IMR-90 (cell line): ENCODE results near the gene C18orf32. TPM values are rescaled to one million over a fixed set of nuclear protein-coding genes. Genes with fewer than 3 reads are reported as not detected.

Experiments
- ATAC-seq: fragments of 200-7000 bp; cut with Tn5 transposase; 2 replicates; pipeline ENCODE4 v1.9.1; 2020; ENCODE audit warnings: low read depth, mild to moderate bottlenecking, moderate library complexity
- BruUV-seq: library from RNA; stranded (reverse); fragments of 400-500 nt; replicated peaks from 2 replicates; lab custom pipeline; 2021; lab: Mats Ljungman, UMichigan
- CTCF ChIA-PET: fragments of 300-600 bp; formaldehyde crosslinking; extraction: SDS; loops from one replicate; lab custom pipeline; 2021; ENCODE audit warnings: antibody characterized with exemption; lab: Yijun Ruan, JAX
- POLR2A ChIA-PET: fragments of 300-600 bp; sonication (Branson Sonifier 250); formaldehyde crosslinking; loops from one replicate; lab custom pipeline; 2022; ENCODE audit warnings: antibody characterized with exemption; ENCODE audit not compliant: unreplicated experiment; lab: Charles Lee
- DNase-seq: peaks from one replicate; pipeline ENCODE4 v3.0.0; 2013
- H2AFZ ChIP-seq: replicated peaks from 2 replicates; pipeline ENCODE3; 2013; ENCODE audit warnings: low read length, mild to moderate bottlenecking; ENCODE audit not compliant: poor library complexity
- H2AK5ac ChIP-seq: 2 replicates; pipeline ENCODE4 v1.6.1; 2013; ENCODE audit warnings: low read depth, low read length, inconsistent platforms
- H2AK9ac ChIP-seq: replicated peaks from 2 replicates; pipeline ENCODE3; 2013; ENCODE audit warnings: mild to moderate bottlenecking, low read depth, low read length, moderate library complexity; ENCODE audit not compliant: poor library complexity
- H2BK120ac ChIP-seq: 2 replicates; pipeline ENCODE4 v1.6.1; 2013; ENCODE audit warnings: low read depth, low read length, inconsistent platforms
- H2BK15ac ChIP-seq: 3 replicates; pipeline ENCODE4 v1.6.1; 2013; ENCODE audit warnings: low read depth, low read length, inconsistent platforms
- H2BK20ac ChIP-seq: 2 replicates; pipeline ENCODE4 v1.6.1; 2013; ENCODE audit warnings: low read depth, mild to moderate bottlenecking, inconsistent platforms, low read length, moderate library complexity
- H2BK5ac ChIP-seq: 2 replicates; pipeline ENCODE4 v1.6.1; 2013; ENCODE audit warnings: mild to moderate bottlenecking, low read depth, low read length, inconsistent platforms; ENCODE audit not compliant: poor library complexity, severe bottlenecking
- H3K14ac ChIP-seq: replicated peaks from 2 replicates; pipeline ENCODE4 v1.6.1; 2013; ENCODE audit warnings: low read depth, low read length, inconsistent platforms
- H3K18ac ChIP-seq: 2 replicates; pipeline ENCODE4 v1.6.1; 2013; ENCODE audit warnings: low read depth, low read length, control low read depth
- H3K23ac ChIP-seq: 2 replicates; pipeline ENCODE4 v1.6.1; 2013; ENCODE audit warnings: low read depth, low read length, inconsistent platforms
- H3K27ac ChIP-seq: 2 replicates; pipeline ENCODE4 v1.5.1; 2013; ENCODE audit warnings: mild to moderate bottlenecking, control low read depth, low read length; ENCODE audit not compliant: insufficient read depth
- H3K27me3 ChIP-seq: 2 replicates; pipeline ENCODE4 v1.6.1; 2013; ENCODE audit warnings: low read length; ENCODE audit not compliant: control insufficient read depth, insufficient read depth
- H3K36me3 ChIP-seq: 2 replicates; pipeline ENCODE4 v1.6.1; 2013; ENCODE audit warnings: low read length, mixed read lengths; ENCODE audit not compliant: control insufficient read depth, insufficient read depth
- H3K4ac ChIP-seq: 2 replicates; pipeline ENCODE4 v1.6.1; 2013; ENCODE audit warnings: low read depth, low read length, inconsistent platforms
- H3K4me1 ChIP-seq: 2 replicates; pipeline ENCODE4 v1.6.1; 2013; ENCODE audit warnings: low read length, mixed read lengths; ENCODE audit not compliant: control insufficient read depth, insufficient read depth
- H3K4me2 ChIP-seq: 2 replicates; pipeline ENCODE4 v1.6.1; 2013; ENCODE audit warnings: low read depth, mild to moderate bottlenecking, control low read depth, low read length, moderate library complexity
- H3K4me3 ChIP-seq: 2 replicates; pipeline ENCODE4 v1.5.1; 2013; ENCODE audit warnings: low read depth, mild to moderate bottlenecking, control low read depth, low read length, moderate library complexity; ENCODE audit not compliant: insufficient read depth
- H3K56ac ChIP-seq: 2 replicates; pipeline ENCODE4 v1.6.1; 2013; ENCODE audit warnings: low read length, inconsistent platforms; ENCODE audit not compliant: insufficient read depth; ENCODE audit errors: extremely low read depth
- H3K79me1 ChIP-seq, 2 experiments: 2 replicates each; pipeline ENCODE4 v1.6.1; 2013; ENCODE audit warnings: low read length in 2 of 2, inconsistent platforms in 1 of 2, low read depth in 1 of 2
- H3K9ac ChIP-seq: 2 replicates; pipeline ENCODE4 v1.6.1; 2013; ENCODE audit warnings: low read depth, low read length, control low read depth
- H3K9me1 ChIP-seq: 2 replicates; pipeline ENCODE4 v1.6.1; 2013; ENCODE audit warnings: low read length, inconsistent platforms; ENCODE audit not compliant: insufficient read depth
- H3K9me3 ChIP-seq: 2 replicates; pipeline ENCODE4 v1.6.1; 2013; ENCODE audit warnings: low read length; ENCODE audit not compliant: control insufficient read depth, insufficient read depth
- H4K20me1 ChIP-seq: 2 replicates; pipeline ENCODE4 v1.6.1; 2013; ENCODE audit warnings: low read length, inconsistent platforms; ENCODE audit not compliant: insufficient read depth
- H4K5ac ChIP-seq: 2 replicates; pipeline ENCODE4 v1.6.1; 2013; ENCODE audit warnings: mild to moderate bottlenecking, low read depth, low read length, control low read depth
- H4K8ac ChIP-seq, 2 experiments: 2 replicates each; pipeline ENCODE4 v1.6.1; 2013; ENCODE audit warnings: low read depth in 2 of 2, low read length in 2 of 2, control low read depth in 1 of 2, inconsistent platforms in 1 of 2
- H4K91ac ChIP-seq: 2 replicates; pipeline ENCODE4 v1.6.1; 2013; ENCODE audit warnings: low read depth, low read length, inconsistent platforms; ENCODE audit not compliant: insufficient read depth
- BHLHE40 ChIP-seq: fragments of 150-350 bp; IDR thresholded peaks from 2 replicates; pipeline ENCODE4 v1.6.1; 2016; ENCODE audit warnings: mild to moderate bottlenecking, low read depth, low read length
- CEBPB ChIP-seq: IDR thresholded peaks from 2 replicates; pipeline ENCODE4 v1.6.1; 2012; ENCODE audit warnings: low read depth, low read length, improper control_type of control experiment
- CHD1 ChIP-seq: IDR thresholded peaks from 2 replicates; pipeline ENCODE4 v1.6.1; 2012; ENCODE audit warnings: low read depth, low read length, improper control_type of control experiment
- CTCF ChIP-seq: conservative IDR thresholded peaks from 2 replicates; pipeline ENCODE4 v1.5.1; 2012; ENCODE audit warnings: mild to moderate bottlenecking, low read depth, low read length, improper control_type of control experiment
- MAFK ChIP-seq: IDR thresholded peaks from 2 replicates; pipeline ENCODE4 v1.6.1; 2012; ENCODE audit warnings: low read depth, low read length, improper control_type of control experiment
- MXI1 ChIP-seq: IDR thresholded peaks from 2 replicates; pipeline ENCODE4 v1.6.1; 2012; ENCODE audit warnings: low read depth, mild to moderate bottlenecking, low read length, moderate library complexity, borderline replicate concordance
- POLR2A ChIP-seq: IDR thresholded peaks from 2 replicates; pipeline ENCODE4 v1.6.1; 2012; ENCODE audit warnings: mild to moderate bottlenecking, low read depth, low read length
- USF2 ChIP-seq: fragments of 150-350 bp; IDR thresholded peaks from 2 replicates; pipeline ENCODE4 v1.6.1; 2017; ENCODE audit warnings: mild to moderate bottlenecking, antibody characterized with exemption, low read length, low read depth
- WGBS, 2 experiments: methylation state at CpG; one replicate each; pipeline versions ENCODE4 v1.1.5 to v1.1.7; 2013; ENCODE audit warnings: missing lambda C conversion rate in 2 of 2; ENCODE audit not compliant: insufficient read length in 1 of 2; ENCODE audit errors: extremely low coverage in 2 of 2; 5-methylcytosine and 5-hydroxymethylcytosine counted together
- dilution Hi-C: fragments of 300-500 bp; cut with HindIII; formaldehyde crosslinking; loops from one replicate; pipeline ENCODE4 v1.14.3; 2018; ENCODE audit warnings: low sequenced_read_pairs; ENCODE audit not compliant: unreplicated experiment
- in situ Hi-C: fragments of 300-500 bp; cut with MboI; formaldehyde crosslinking; loops from 3 replicates; pipeline ENCODE4 v1.14.3; 2019; ENCODE audit warnings: low sequenced_read_pairs, inconsistent platforms, mixed read lengths
- intact Hi-C: fragments of 100-400 bp; cut with micrococcal nuclease; formaldehyde crosslinking; loops from 2 replicates; pipeline ENCODE4 v1.10.0; 2022
- polyA plus RNA-seq, 3 experiments: library from polyadenylated mRNA; depleted of rRNA; stranded (reverse); fragments of >200 nt; gene quantifications; 2 replicates each; pipeline ENCODE4 v1.2.3, GENCODE V29; 2012; ENCODE audit warnings: low replicate concordance in 1 of 3
- total RNA-seq: library from RNA; depleted of rRNA; stranded (reverse); fragments of >200 nt; gene quantifications from 2 replicates; pipeline ENCODE4 v1.2.3, GENCODE V29; 2012

C18orf32 gene
- total and polyA plus RNA-seq, 2 of the 4 experiments (the other 2 are of a cell fraction): 3.6 to 21.4 TPM

GRCh38 chr18:49534846-49535601 is 48.0 kb upstream of the C18orf32 start:
- no peak for ATAC-seq
- ChIA-PET POLR2A (no interaction called here), CTCF (no interaction called here)
- in situ Hi-C loops (no loop called here), dilution Hi-C loops (no loop called here), intact Hi-C loops (no loop called here)
- H3K9me3 ChIP-seq: no peaks in the 10 kb centered on the region
- TF ChIP-seq CTCF (no peak), POLR2A (no peak), BHLHE40 (no peak), USF2 (no peak), MXI1 (no peak), CEBPB (no peak), CHD1 (no peak), MAFK (no peak)
- no CpG with 5 or more reads among the region's 1 CpG for WGBS, 2 experiments
- H3K56ac ChIP-seq: no peak overlapping the region
- H2AK5ac ChIP-seq: no peak overlapping the region
- H4K8ac ChIP-seq: no peak overlapping the region
- H3K27me3 ChIP-seq: peaks cover 8% of the 10 kb centered on the region
- H2AK9ac ChIP-seq: no peak overlapping the region
- H3K4me3 ChIP-seq: no peak overlapping the region
- no peak overlapping the region for H2BK20ac ChIP-seq
- H3K18ac ChIP-seq: no peak overlapping the region
- H3K36me3 ChIP-seq: no peaks in the 10 kb centered on the region
- no peak overlapping the region for H2AFZ ChIP-seq
- no peak overlapping the region for H2BK15ac ChIP-seq
- no peak overlapping the region for H4K5ac ChIP-seq
- H4K20me1 ChIP-seq: no peaks in the 10 kb centered on the region
- no peaks in the 10 kb centered on the region for H3K79me1 ChIP-seq
- H3K9ac ChIP-seq: no peak overlapping the region
- H3K14ac ChIP-seq: no peak overlapping the region
- no peaks in the 10 kb centered on the region for H3K9me1 ChIP-seq
- H3K4me2 ChIP-seq: no peak overlapping the region
- BruUV-seq: no TSS peak
- H3K4me1 ChIP-seq: 0 out of 2 replicates have a peak, but pooled peaks cover 2% of the 10 kb centered on the region
- no peak overlapping the region for H2BK5ac ChIP-seq
- no peak overlapping the region for H3K23ac ChIP-seq
- no peak overlapping the region for H4K91ac ChIP-seq
- H3K27ac ChIP-seq: no peak overlapping the region
- DNase-seq: no peak
- H2BK120ac ChIP-seq: no peak overlapping the region
- no peak overlapping the region for H3K4ac ChIP-seq
